Ishikawa (cell line): ENCODE data around the gene LRFN2.

ENCODE experiments used
- CEBPB ChIP-seq: IDR thresholded peaks from 2 replicates; pipeline ENCODE4 v1.6.1; 2012
- EGR1 ChIP-seq: IDR thresholded peaks from 2 replicates; pipeline ENCODE4 v1.6.1; 2012
- FOXM1 ChIP-seq: IDR thresholded peaks from 2 replicates; pipeline ENCODE4 v1.6.1; 2012; ENCODE audit warnings: low read depth, borderline replicate concordance
- MAX ChIP-seq: IDR thresholded peaks from 2 replicates; pipeline ENCODE4 v1.6.1; 2012
- TAF1 ChIP-seq: IDR thresholded peaks from 2 replicates; pipeline ENCODE4 v1.6.1; 2012; ENCODE audit warnings: low read depth, mild to moderate bottlenecking

DNA sequence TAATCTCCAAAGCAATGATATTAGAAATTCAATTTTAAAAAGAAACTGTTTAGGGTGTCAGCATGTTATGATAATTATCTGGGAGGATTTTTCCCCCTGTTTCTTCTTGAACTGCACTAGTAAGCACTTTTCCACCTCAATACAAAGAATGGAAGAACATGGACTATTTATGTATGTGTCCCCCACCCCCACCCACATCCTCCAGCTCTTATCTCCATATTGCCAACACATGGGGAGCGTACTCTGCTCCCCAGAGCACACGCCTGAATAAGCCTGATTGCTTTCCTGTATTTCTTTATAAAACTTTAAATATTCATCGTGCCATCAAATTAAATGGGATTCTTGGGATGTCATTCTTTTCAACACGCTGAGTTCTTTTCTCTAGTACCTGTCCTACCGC lies 11.4 kb upstream of the LRFN2 start:
- TF ChIP-seq TAF1 (no peak), MAX (no peak), EGR1 (no peak), FOXM1 (no peak), CEBPB (no peak)
